IMR-90 (cell line): Measurements from ENCODE around the gene DPH7. TPM values are rescaled to one million over a fixed set of nuclear protein-coding genes. Genes with fewer than 3 reads are reported as not detected.
A peak's percentile ranks its signal among the peaks of the same experiment; 100 is the strongest.

ENCODE experiments used
- ATAC-seq: fragments of 200-7000 bp; cut with Tn5 transposase; 2 replicates; pipeline ENCODE4 v1.9.1; 2020; ENCODE audit warnings: low read depth, mild to moderate bottlenecking, moderate library complexity
- BruUV-seq: library from RNA; stranded (reverse); fragments of 400-500 nt; replicated peaks from 2 replicates; lab custom pipeline; 2021; lab: Mats Ljungman, UMichigan
- CTCF ChIA-PET: fragments of 300-600 bp; formaldehyde crosslinking; extraction: SDS; loops from one replicate; lab custom pipeline; 2021; ENCODE audit warnings: antibody characterized with exemption; lab: Yijun Ruan, JAX
- POLR2A ChIA-PET: fragments of 300-600 bp; sonication (Branson Sonifier 250); formaldehyde crosslinking; loops from one replicate; lab custom pipeline; 2022; ENCODE audit warnings: antibody characterized with exemption; ENCODE audit not compliant: unreplicated experiment; lab: Charles Lee
- DNase-seq: peaks from one replicate; pipeline ENCODE4 v3.0.0; 2013
- H2AFZ ChIP-seq: replicated peaks from 2 replicates; pipeline ENCODE3; 2013; ENCODE audit warnings: low read length, mild to moderate bottlenecking; ENCODE audit not compliant: poor library complexity
- H2AK5ac ChIP-seq: 2 replicates; pipeline ENCODE4 v1.6.1; 2013; ENCODE audit warnings: low read depth, low read length, inconsistent platforms
- H2AK9ac ChIP-seq: replicated peaks from 2 replicates; pipeline ENCODE3; 2013; ENCODE audit warnings: mild to moderate bottlenecking, low read depth, low read length, moderate library complexity; ENCODE audit not compliant: poor library complexity
- H2BK120ac ChIP-seq: 2 replicates; pipeline ENCODE4 v1.6.1; 2013; ENCODE audit warnings: low read depth, low read length, inconsistent platforms
- H2BK15ac ChIP-seq: 3 replicates; pipeline ENCODE4 v1.6.1; 2013; ENCODE audit warnings: low read depth, low read length, inconsistent platforms
- H2BK20ac ChIP-seq: 2 replicates; pipeline ENCODE4 v1.6.1; 2013; ENCODE audit warnings: low read depth, mild to moderate bottlenecking, inconsistent platforms, low read length, moderate library complexity
- H2BK5ac ChIP-seq: 2 replicates; pipeline ENCODE4 v1.6.1; 2013; ENCODE audit warnings: mild to moderate bottlenecking, low read depth, low read length, inconsistent platforms; ENCODE audit not compliant: poor library complexity, severe bottlenecking
- H3K14ac ChIP-seq: replicated peaks from 2 replicates; pipeline ENCODE4 v1.6.1; 2013; ENCODE audit warnings: low read depth, low read length, inconsistent platforms
- H3K18ac ChIP-seq: 2 replicates; pipeline ENCODE4 v1.6.1; 2013; ENCODE audit warnings: low read depth, low read length, control low read depth
- H3K23ac ChIP-seq: 2 replicates; pipeline ENCODE4 v1.6.1; 2013; ENCODE audit warnings: low read depth, low read length, inconsistent platforms
- H3K27ac ChIP-seq: 2 replicates; pipeline ENCODE4 v1.5.1; 2013; ENCODE audit warnings: mild to moderate bottlenecking, control low read depth, low read length; ENCODE audit not compliant: insufficient read depth
- H3K27me3 ChIP-seq: 2 replicates; pipeline ENCODE4 v1.6.1; 2013; ENCODE audit warnings: low read length; ENCODE audit not compliant: control insufficient read depth, insufficient read depth
- H3K36me3 ChIP-seq: 2 replicates; pipeline ENCODE4 v1.6.1; 2013; ENCODE audit warnings: low read length, mixed read lengths; ENCODE audit not compliant: control insufficient read depth, insufficient read depth
- H3K4ac ChIP-seq: 2 replicates; pipeline ENCODE4 v1.6.1; 2013; ENCODE audit warnings: low read depth, low read length, inconsistent platforms
- H3K4me1 ChIP-seq: 2 replicates; pipeline ENCODE4 v1.6.1; 2013; ENCODE audit warnings: low read length, mixed read lengths; ENCODE audit not compliant: control insufficient read depth, insufficient read depth
- H3K4me2 ChIP-seq: 2 replicates; pipeline ENCODE4 v1.6.1; 2013; ENCODE audit warnings: low read depth, mild to moderate bottlenecking, control low read depth, low read length, moderate library complexity
- H3K4me3 ChIP-seq: 2 replicates; pipeline ENCODE4 v1.5.1; 2013; ENCODE audit warnings: low read depth, mild to moderate bottlenecking, control low read depth, low read length, moderate library complexity; ENCODE audit not compliant: insufficient read depth
- H3K56ac ChIP-seq: 2 replicates; pipeline ENCODE4 v1.6.1; 2013; ENCODE audit warnings: low read length, inconsistent platforms; ENCODE audit not compliant: insufficient read depth; ENCODE audit errors: extremely low read depth
- H3K79me1 ChIP-seq, 2 experiments: 2 replicates each; pipeline ENCODE4 v1.6.1; 2013; ENCODE audit warnings: low read length in 2 of 2, inconsistent platforms in 1 of 2, low read depth in 1 of 2
- H3K9ac ChIP-seq: 2 replicates; pipeline ENCODE4 v1.6.1; 2013; ENCODE audit warnings: low read depth, low read length, control low read depth
- H3K9me1 ChIP-seq: 2 replicates; pipeline ENCODE4 v1.6.1; 2013; ENCODE audit warnings: low read length, inconsistent platforms; ENCODE audit not compliant: insufficient read depth
- H3K9me3 ChIP-seq: 2 replicates; pipeline ENCODE4 v1.6.1; 2013; ENCODE audit warnings: low read length; ENCODE audit not compliant: control insufficient read depth, insufficient read depth
- H4K20me1 ChIP-seq: 2 replicates; pipeline ENCODE4 v1.6.1; 2013; ENCODE audit warnings: low read length, inconsistent platforms; ENCODE audit not compliant: insufficient read depth
- H4K5ac ChIP-seq: 2 replicates; pipeline ENCODE4 v1.6.1; 2013; ENCODE audit warnings: mild to moderate bottlenecking, low read depth, low read length, control low read depth
- H4K8ac ChIP-seq, 2 experiments: 2 replicates each; pipeline ENCODE4 v1.6.1; 2013; ENCODE audit warnings: low read depth in 2 of 2, low read length in 2 of 2, control low read depth in 1 of 2, inconsistent platforms in 1 of 2
- H4K91ac ChIP-seq: 2 replicates; pipeline ENCODE4 v1.6.1; 2013; ENCODE audit warnings: low read depth, low read length, inconsistent platforms; ENCODE audit not compliant: insufficient read depth
- BHLHE40 ChIP-seq: fragments of 150-350 bp; IDR thresholded peaks from 2 replicates; pipeline ENCODE4 v1.6.1; 2016; ENCODE audit warnings: mild to moderate bottlenecking, low read depth, low read length
- MAFK ChIP-seq: IDR thresholded peaks from 2 replicates; pipeline ENCODE4 v1.6.1; 2012; ENCODE audit warnings: low read depth, low read length, improper control_type of control experiment
- MXI1 ChIP-seq: IDR thresholded peaks from 2 replicates; pipeline ENCODE4 v1.6.1; 2012; ENCODE audit warnings: low read depth, mild to moderate bottlenecking, low read length, moderate library complexity, borderline replicate concordance
- RAD21 ChIP-seq: IDR thresholded peaks from 2 replicates; pipeline ENCODE4 v1.6.1; 2012; ENCODE audit warnings: low read length, improper control_type of control experiment
- RCOR1 ChIP-seq: IDR thresholded peaks from 2 replicates; pipeline ENCODE4 v1.6.1; 2012; ENCODE audit warnings: mild to moderate bottlenecking, low read length, improper control_type of control experiment; ENCODE audit not compliant: insufficient replicate concordance
- SMC3 ChIP-seq: fragments of 150-350 bp; IDR thresholded peaks from 2 replicates; pipeline ENCODE4 v1.6.1; 2016; ENCODE audit warnings: low read depth, mild to moderate bottlenecking, antibody characterized with exemption, low read length, moderate library complexity
- WGBS, 2 experiments: methylation state at CpG; one replicate each; pipeline versions ENCODE4 v1.1.5 to v1.1.7; 2013; ENCODE audit warnings: missing lambda C conversion rate in 2 of 2; ENCODE audit not compliant: insufficient read length in 1 of 2; ENCODE audit errors: extremely low coverage in 2 of 2; 5-methylcytosine and 5-hydroxymethylcytosine counted together
- dilution Hi-C: fragments of 300-500 bp; cut with HindIII; formaldehyde crosslinking; loops from one replicate; pipeline ENCODE4 v1.14.3; 2018; ENCODE audit warnings: low sequenced_read_pairs; ENCODE audit not compliant: unreplicated experiment
- in situ Hi-C: fragments of 300-500 bp; cut with MboI; formaldehyde crosslinking; loops from 3 replicates; pipeline ENCODE4 v1.14.3; 2019; ENCODE audit warnings: low sequenced_read_pairs, inconsistent platforms, mixed read lengths
- intact Hi-C: fragments of 100-400 bp; cut with micrococcal nuclease; formaldehyde crosslinking; loops from 2 replicates; pipeline ENCODE4 v1.10.0; 2022
- polyA plus RNA-seq, 3 experiments: library from polyadenylated mRNA; depleted of rRNA; stranded (reverse); fragments of >200 nt; gene quantifications; 2 replicates each; pipeline ENCODE4 v1.2.3, GENCODE V29; 2012; ENCODE audit warnings: low replicate concordance in 1 of 3
- total RNA-seq: library from RNA; depleted of rRNA; stranded (reverse); fragments of >200 nt; gene quantifications from 2 replicates; pipeline ENCODE4 v1.2.3, GENCODE V29; 2012
- TF ChIP-seq, protein P1 (sequence below): fragments of 150-350 bp; IDR thresholded peaks from 2 replicates; pipeline ENCODE4 v1.6.1; 2017; ENCODE audit warnings: mild to moderate bottlenecking, antibody characterized with exemption, low read length, low read depth
- TF ChIP-seq, protein P2 (sequence below): conservative IDR thresholded peaks from 2 replicates; pipeline ENCODE4 v1.5.1; 2012; ENCODE audit warnings: mild to moderate bottlenecking, low read depth, low read length, improper control_type of control experiment

Gene DPH7
- total and polyA plus RNA-seq, 2 of the 4 experiments (the other 2 are of a cell fraction), result 12.5 to 33.7 TPM

- H3K36me3 ChIP-seq, result no peaks in the 10 kb centered on the region
- H3K4me2 ChIP-seq, result no peak overlapping the region
- no peak overlapping the region for H2BK15ac ChIP-seq
- H3K9me1 ChIP-seq, result no peaks in the 10 kb centered on the region; the same call in 1 of the 2 replicates
- CTCF ChIA-PET, result interaction anchor here (0.6 to 1.6 kb wide), 8 partner anchors 12 to 232 kb away, joined by 3 to 7 read pairs (median 5); partner anchors contain the start of genes ENTPD8, EXD3, MRPL41 and NRARP
- intact Hi-C loops (no loop called here), in situ Hi-C loops (no loop called here), dilution Hi-C loops (no loop called here)
- BruUV-seq, result no TSS peak
- POLR2A ChIA-PET, result no interaction called here
- no peak overlapping the region for H3K4me3 ChIP-seq
- H2AK9ac ChIP-seq, result no peak overlapping the region
- H2BK5ac ChIP-seq, result no peak overlapping the region
- H3K56ac ChIP-seq, result no peak overlapping the region
- peaks cover 7% of the 10 kb centered on the region; the same call in 1 of the 2 replicates for H4K20me1 ChIP-seq
- ATAC-seq, result peak; percentile 76
- H3K27me3 ChIP-seq, result peaks cover 1% of the 10 kb centered on the region; the same call in 1 of the 2 replicates
- H3K18ac ChIP-seq, result no peak overlapping the region
- no peak overlapping the region for H4K8ac ChIP-seq
- 80% methylated on average over 12 of the region's 19 CpGs; no CpG with 5 or more reads in 1 of the 2 experiments for WGBS, 2 experiments
- H2AFZ ChIP-seq, result peak overlapping the region; percentile 82
- H3K27ac ChIP-seq, result no peak overlapping the region
- H3K4ac ChIP-seq, result no peak overlapping the region
- no peak overlapping the region for H4K5ac ChIP-seq
- no peak overlapping the region for H2BK120ac ChIP-seq
- H3K23ac ChIP-seq, result no peak overlapping the region
- H4K91ac ChIP-seq, result no peak overlapping the region
- H3K4me1 ChIP-seq, result peaks cover 8% of the 10 kb centered on the region
- peak; percentile 60 for DNase-seq
- H2BK20ac ChIP-seq, result no peak overlapping the region
- no peaks in the 10 kb centered on the region for H3K79me1 ChIP-seq
- TF ChIP-seq, protein P1, sequence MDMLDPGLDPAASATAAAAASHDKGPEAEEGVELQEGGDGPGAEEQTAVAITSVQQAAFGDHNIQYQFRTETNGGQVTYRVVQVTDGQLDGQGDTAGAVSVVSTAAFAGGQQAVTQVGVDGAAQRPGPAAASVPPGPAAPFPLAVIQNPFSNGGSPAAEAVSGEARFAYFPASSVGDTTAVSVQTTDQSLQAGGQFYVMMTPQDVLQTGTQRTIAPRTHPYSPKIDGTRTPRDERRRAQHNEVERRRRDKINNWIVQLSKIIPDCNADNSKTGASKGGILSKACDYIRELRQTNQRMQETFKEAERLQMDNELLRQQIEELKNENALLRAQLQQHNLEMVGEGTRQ, result peak; percentile 94
- no peak for TF ChIP-seq RCOR1
- TF ChIP-seq MAFK, result no peak
- TF ChIP-seq MXI1, result no peak
- TF ChIP-seq SMC3, result peak; percentile 30
- TF ChIP-seq, protein P2, sequence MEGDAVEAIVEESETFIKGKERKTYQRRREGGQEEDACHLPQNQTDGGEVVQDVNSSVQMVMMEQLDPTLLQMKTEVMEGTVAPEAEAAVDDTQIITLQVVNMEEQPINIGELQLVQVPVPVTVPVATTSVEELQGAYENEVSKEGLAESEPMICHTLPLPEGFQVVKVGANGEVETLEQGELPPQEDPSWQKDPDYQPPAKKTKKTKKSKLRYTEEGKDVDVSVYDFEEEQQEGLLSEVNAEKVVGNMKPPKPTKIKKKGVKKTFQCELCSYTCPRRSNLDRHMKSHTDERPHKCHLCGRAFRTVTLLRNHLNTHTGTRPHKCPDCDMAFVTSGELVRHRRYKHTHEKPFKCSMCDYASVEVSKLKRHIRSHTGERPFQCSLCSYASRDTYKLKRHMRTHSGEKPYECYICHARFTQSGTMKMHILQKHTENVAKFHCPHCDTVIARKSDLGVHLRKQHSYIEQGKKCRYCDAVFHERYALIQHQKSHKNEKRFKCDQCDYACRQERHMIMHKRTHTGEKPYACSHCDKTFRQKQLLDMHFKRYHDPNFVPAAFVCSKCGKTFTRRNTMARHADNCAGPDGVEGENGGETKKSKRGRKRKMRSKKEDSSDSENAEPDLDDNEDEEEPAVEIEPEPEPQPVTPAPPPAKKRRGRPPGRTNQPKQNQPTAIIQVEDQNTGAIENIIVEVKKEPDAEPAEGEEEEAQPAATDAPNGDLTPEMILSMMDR, result peak; percentile 71
- TF ChIP-seq BHLHE40, result peak; percentile 61; the same call in 1 of the 2 replicates
- peak; percentile 22; the same call in 1 of the 2 replicates for TF ChIP-seq RAD21
- H3K9ac ChIP-seq, result no peak overlapping the region
- no peaks in the 10 kb centered on the region for H3K9me3 ChIP-seq
- no peak overlapping the region for H2AK5ac ChIP-seq
- H3K14ac ChIP-seq, result no peak overlapping the region
These were observed 44.2 kb downstream of the DPH7 start for GRCh38 chr9:137534256-137535119.
